ENCODE data around the gene MICALL2.

GRCh38 chr7:1479287-1479686 is 20.0 kb upstream of the MICALL2 start:
- TF ChIP-seq CTCF (IDR thresholded peaks at IDR 0.05): no peak
- TF ChIP-seq POLR2A (IDR thresholded peaks at IDR 0.05): no peak
